Testis (tissue), 3 donors: Measurements from ENCODE around the gene DAPP1. TPM values are rescaled to one million over a fixed set of nuclear protein-coding genes. Genes with fewer than 3 reads are reported as not detected.

Source experiments
- DNase-seq: peaks from one replicate; pipeline ENCODE4 v3.0.0-alpha.2; 2019
- H3K27ac ChIP-seq, 2 donors: fragments of 200-600 bp; sonication (generic); one replicate each; pipeline ENCODE4 v1.5.1; 2019
- H3K27me3 ChIP-seq: fragments of 200-600 bp; sonication (generic); one replicate; pipeline ENCODE4 v1.5.1; 2019
- H3K36me3 ChIP-seq: fragments of 200-600 bp; sonication (generic); one replicate; pipeline ENCODE4 v1.5.1; 2017; ENCODE audit warnings: low read depth; ENCODE audit errors: missing control alignments
- H3K4me1 ChIP-seq: fragments of 200-600 bp; sonication (generic); one replicate; pipeline ENCODE4 v1.5.1; 2019
- H3K4me3 ChIP-seq, 2 donors: fragments of 200-600 bp; sonication (generic); one replicate each; pipeline ENCODE4 v1.5.1; 2017 to 2019
- H3K9me3 ChIP-seq: fragments of 200-600 bp; sonication (generic); one replicate; pipeline ENCODE4 v1.5.1; 2017
- POLR2A ChIP-seq: fragments of 450-650 bp; IDR thresholded peaks from one replicate; pipeline ENCODE4 v1.6.1; 2017; ENCODE audit warnings: antibody characterized with exemption, mild to moderate bottlenecking, moderate library complexity
- WGBS, 2 donors: methylation state at CpG; one replicate each; pipeline ENCODE4 v1.1.5; 2018; 5-methylcytosine and 5-hydroxymethylcytosine counted together
- intact Hi-C: fragments of 100-400 bp; cut with DNase I; formaldehyde crosslinking; loops from one replicate; pipeline ENCODE4 v1.15.1; 2023; ENCODE audit warnings: low total_unique reads
- polyA plus RNA-seq: library from polyadenylated mRNA; stranded (reverse); fragments of 350-450 nt; fragmentation: Illumina TruSeq; extraction: RNeasy Lipid Tissue Mini Kit (QIAGEN cat#74804); gene quantifications from one replicate; pipeline ENCODE4 v1.2.3, GENCODE V29; 2014; ENCODE audit warnings: low read depth, low replicate concordance; ENCODE audit not compliant: insufficient read depth
- total RNA-seq, 2 donors: library from RNA; depleted of rRNA; stranded (reverse); fragments of >200 nt; gene quantifications; one replicate each; pipeline ENCODE4 v1.2.3, GENCODE V29; 2016
- TF ChIP-seq, protein P1 (sequence below), 3 experiments: fragments of 450-650 bp in 2 of 3; fragments of 200-600 bp in 1 of 3; sonication (generic) in 1 of 3; IDR thresholded peaks; one replicate each; pipeline ENCODE4 v1.5.1; 2016 to 2019; ENCODE audit warnings: antibody characterized with exemption in 3 of 3, mild to moderate bottlenecking in 2 of 3, moderate library complexity in 1 of 3

The DAPP1 gene
- total and polyA plus RNA-seq, 3 donors from 2014 or later: 0.50 to 2.4 (median 1.1) TPM

DNA sequence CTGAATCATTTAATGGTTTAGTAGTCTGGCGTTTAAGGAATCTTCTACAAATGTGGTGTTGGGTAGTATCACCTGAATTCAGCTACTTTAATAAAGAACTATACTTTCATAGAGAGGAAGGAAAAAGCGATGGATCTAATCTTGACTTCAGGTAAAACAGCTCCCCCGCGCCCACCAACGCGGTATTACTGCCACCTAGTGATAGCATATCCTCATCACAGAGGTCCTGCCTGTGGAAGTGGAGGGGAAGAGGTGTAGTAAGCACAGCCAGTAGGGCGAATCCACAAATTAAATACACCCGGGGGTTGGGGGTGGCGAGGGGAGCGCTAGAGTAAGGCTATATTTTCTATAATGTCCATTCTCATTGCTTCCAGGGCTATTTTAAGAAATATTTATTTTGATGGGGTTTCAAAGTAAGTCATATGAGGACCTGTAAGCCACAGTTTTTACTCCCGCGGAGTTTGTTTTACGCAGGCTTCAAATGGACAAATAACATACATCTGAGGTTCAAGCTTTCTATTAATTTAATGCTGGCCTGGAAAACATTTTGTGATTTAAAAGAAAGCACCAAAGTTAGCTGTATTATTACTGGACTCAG lies 8.3 kb upstream of the DAPP1 start:
- intact Hi-C loops: no loop called here
- peak; percentile 79 for DNase-seq

DNA sequence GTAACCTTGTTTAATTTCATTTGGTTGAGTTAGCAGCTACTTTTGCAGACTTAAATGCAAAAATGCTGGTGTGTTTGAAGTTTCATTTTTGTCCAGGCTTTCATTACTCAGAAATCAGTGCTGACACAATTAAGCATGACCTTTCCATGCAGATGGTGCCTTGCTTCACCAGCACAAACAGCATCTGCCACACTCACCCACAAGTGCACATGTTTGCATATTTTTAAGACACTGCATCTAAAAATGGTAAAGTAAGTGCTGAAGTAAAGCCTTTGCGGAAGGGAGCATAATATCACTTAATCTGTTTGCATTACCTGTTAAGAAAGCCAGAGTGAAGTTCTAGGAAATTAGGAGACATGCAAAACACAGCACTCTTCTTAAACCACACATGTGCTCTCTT lies 7.3 kb upstream of the DAPP1 start:
- Histone ChIP-seq H3K27ac (no peak overlapping the region), H3K27me3 (no peaks in the 10 kb centered on the region), H3K4me1 (no peaks in the 10 kb centered on the region), H3K36me3 (no peaks in the 10 kb centered on the region), H3K9me3 (no peaks in the 10 kb centered on the region), H3K4me3 (no peak overlapping the region)
- TF ChIP-seq, protein P1, sequence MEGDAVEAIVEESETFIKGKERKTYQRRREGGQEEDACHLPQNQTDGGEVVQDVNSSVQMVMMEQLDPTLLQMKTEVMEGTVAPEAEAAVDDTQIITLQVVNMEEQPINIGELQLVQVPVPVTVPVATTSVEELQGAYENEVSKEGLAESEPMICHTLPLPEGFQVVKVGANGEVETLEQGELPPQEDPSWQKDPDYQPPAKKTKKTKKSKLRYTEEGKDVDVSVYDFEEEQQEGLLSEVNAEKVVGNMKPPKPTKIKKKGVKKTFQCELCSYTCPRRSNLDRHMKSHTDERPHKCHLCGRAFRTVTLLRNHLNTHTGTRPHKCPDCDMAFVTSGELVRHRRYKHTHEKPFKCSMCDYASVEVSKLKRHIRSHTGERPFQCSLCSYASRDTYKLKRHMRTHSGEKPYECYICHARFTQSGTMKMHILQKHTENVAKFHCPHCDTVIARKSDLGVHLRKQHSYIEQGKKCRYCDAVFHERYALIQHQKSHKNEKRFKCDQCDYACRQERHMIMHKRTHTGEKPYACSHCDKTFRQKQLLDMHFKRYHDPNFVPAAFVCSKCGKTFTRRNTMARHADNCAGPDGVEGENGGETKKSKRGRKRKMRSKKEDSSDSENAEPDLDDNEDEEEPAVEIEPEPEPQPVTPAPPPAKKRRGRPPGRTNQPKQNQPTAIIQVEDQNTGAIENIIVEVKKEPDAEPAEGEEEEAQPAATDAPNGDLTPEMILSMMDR (IDR thresholded peaks at IDR 0.05): no peak
- no peak for TF ChIP-seq POLR2A
- intact Hi-C loops: no loop called here
- 88 to 95% methylated on average over 1 of the region's 1 CpG for WGBS, 2 donors
- DNase-seq: no peak

More for the DNA sequence above, 8.3 kb upstream of the DAPP1 start:
- Histone ChIP-seq H3K27me3 (no peaks in the 10 kb centered on the region), H3K4me1 (no peaks in the 10 kb centered on the region), H3K27ac (no peak overlapping the region), H3K9me3 (no peaks in the 10 kb centered on the region), H3K36me3 (no peaks in the 10 kb centered on the region), H3K4me3 (no peak overlapping the region)
- 36 to 44% methylated on average over 13 of the region's 13 CpGs for WGBS, 2 donors
- TF ChIP-seq POLR2A: no peak
- TF ChIP-seq, protein P1 (IDR thresholded peaks at IDR 0.05): peak; percentile 27 to 43 (median 38)

DNA sequence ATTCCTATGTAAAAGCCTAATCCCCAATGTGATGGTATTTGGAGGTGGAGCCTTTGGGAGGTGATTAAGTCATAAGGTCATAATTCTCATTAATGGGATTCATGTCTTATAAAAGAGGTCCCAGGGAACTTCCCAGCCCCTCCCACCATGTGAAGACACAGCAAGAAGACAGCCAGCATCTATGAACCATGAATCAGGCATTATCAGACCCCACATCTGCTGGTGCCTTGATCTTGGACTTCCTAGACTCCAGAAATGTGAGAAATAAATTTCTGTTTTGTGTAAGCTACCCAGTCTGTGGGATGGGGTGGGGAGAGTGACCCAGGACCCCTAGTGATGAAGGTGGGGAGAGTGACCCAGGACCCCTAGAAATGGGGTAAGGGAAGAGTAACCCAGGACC lies 6.1 kb upstream of the DAPP1 start:
- no peaks in the 10 kb centered on the region for H3K27me3 ChIP-seq
- H3K36me3 ChIP-seq: no peaks in the 10 kb centered on the region
- no peak for DNase-seq
- intact Hi-C loops: no loop called here
- no peak for TF ChIP-seq POLR2A
- TF ChIP-seq, protein P1 (IDR thresholded peaks at IDR 0.05): no peak
- H3K4me1 ChIP-seq: no peaks in the 10 kb centered on the region
- H3K4me3 ChIP-seq: no peak overlapping the region
- no peaks in the 10 kb centered on the region for H3K9me3 ChIP-seq
- H3K27ac ChIP-seq: no peak overlapping the region

DNA sequence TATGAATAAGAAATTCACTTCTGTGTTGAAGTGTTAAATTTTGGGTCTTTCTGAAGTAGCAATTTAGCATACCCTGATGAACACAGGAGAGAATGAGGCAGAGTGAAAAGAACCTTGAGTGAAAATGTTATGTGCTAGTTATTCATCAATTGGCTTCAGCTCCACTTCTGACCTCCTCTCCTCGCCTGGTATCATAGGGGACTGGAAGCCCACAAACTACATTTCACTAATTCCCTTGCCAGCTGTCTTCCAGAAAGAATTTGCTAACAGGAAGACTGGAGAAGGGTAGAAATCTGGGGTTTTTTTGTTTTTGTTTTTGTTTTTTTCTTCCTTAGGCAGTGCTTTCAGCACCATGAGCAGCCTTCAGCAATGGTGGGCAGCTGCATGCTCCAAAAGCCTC lies 5.5 kb upstream of the DAPP1 start:
- H3K36me3 ChIP-seq: no peaks in the 10 kb centered on the region
- no peak overlapping the region for H3K27ac ChIP-seq
- no peak overlapping the region for H3K4me3 ChIP-seq
- WGBS, 2 donors: 48 to 79% methylated on average over 1 of the region's 1 CpG
- no peaks in the 10 kb centered on the region for H3K9me3 ChIP-seq
- intact Hi-C loops: no loop called here
- no peaks in the 10 kb centered on the region for H3K4me1 ChIP-seq
- DNase-seq: no peak
- TF ChIP-seq, protein P1 (IDR thresholded peaks at IDR 0.05): no peak
- TF ChIP-seq POLR2A: no peak
- no peaks in the 10 kb centered on the region for H3K27me3 ChIP-seq

DNA sequence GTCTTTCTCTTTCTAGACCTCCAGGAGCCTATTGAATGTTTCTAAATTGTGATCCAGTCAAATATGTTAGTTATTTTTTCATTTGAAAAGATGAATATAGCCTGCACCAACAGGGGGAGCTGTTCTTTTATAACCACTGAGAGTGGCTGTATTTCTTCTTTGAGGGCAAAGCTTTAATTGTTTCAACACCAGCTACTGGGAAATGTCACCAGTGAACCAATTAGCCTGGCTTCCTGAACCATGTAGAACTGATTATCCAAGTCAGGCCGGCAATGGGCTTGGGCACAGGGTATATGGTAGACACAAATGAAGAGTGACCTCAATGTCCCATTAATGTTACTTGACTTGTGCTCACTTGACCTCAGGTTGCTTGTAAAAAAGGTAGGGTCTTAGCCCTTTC lies 4.8 kb upstream of the DAPP1 start:
- H3K27me3 ChIP-seq: no peaks in the 10 kb centered on the region
- H3K4me3 ChIP-seq: no peak overlapping the region
- no peaks in the 10 kb centered on the region for H3K36me3 ChIP-seq
- H3K4me1 ChIP-seq: no peaks in the 10 kb centered on the region
- peak; percentile 50 for DNase-seq
- no peak overlapping the region for H3K27ac ChIP-seq
- 89 to 90% methylated on average over 1 of the region's 1 CpG for WGBS, 2 donors
- H3K9me3 ChIP-seq: no peaks in the 10 kb centered on the region
- intact Hi-C loops: no loop called here
- TF ChIP-seq POLR2A: no peak
- TF ChIP-seq, protein P1 (IDR thresholded peaks at IDR 0.05): peak; percentile 13 to 51 (median 39)
